ENCODE data around the gene BPHL. TPM values are rescaled to one million over a fixed set of nuclear protein-coding genes. Genes with fewer than 3 reads are reported as not detected.
A peak's percentile ranks its signal among the peaks of the same experiment; 100 is the strongest.

Gene BPHL
- total and polyA plus RNA-seq, 2 donors (not counting 1 experiment from before 2014, with no cell fraction given), result 10.3 to 14.3 TPM

GRCh38 chr6:3162067-3162497, 43.6 kb downstream of the BPHL start:
- H3K4me1 ChIP-seq (ENCODE audit: control insufficient read depth in 2 of 2, insufficient read depth in 2 of 2, low read length in 2 of 2), result peaks cover 10 to 18% of the 10 kb centered on the region in 2 donors
- H3K4me3 Mint-ChIP-seq, result peak overlapping the region; percentile 83
- no peaks in the 10 kb centered on the region for H3K79me2 ChIP-seq (ENCODE audit: control insufficient read depth, insufficient read depth, low read length)
- ATAC-seq (ENCODE audit: low read depth), result no peak
- ChIA-PET CTCF (interaction anchor here (0.8 to 3.0 kb wide), 8 partner anchors 9 to 570 kb away, joined by 3 to 19 read pairs (median 4); partner anchors contain the start of gene TUBB2B), POLR2A (interaction anchor here (0.5 to 1.3 kb wide), 3 partner anchors 66 to 667 kb away, joined by 3 to 4 read pairs (median 4); partner anchors contain the start of gene PSMG4)
- no peak for TF ChIP-seq EZH2 (IDR thresholded peaks at IDR 0.05; ENCODE audit: borderline replicate concordance, insufficient read depth, low read depth, low read length, poor library complexity, severe bottlenecking)
- TF ChIP-seq, protein P1, sequence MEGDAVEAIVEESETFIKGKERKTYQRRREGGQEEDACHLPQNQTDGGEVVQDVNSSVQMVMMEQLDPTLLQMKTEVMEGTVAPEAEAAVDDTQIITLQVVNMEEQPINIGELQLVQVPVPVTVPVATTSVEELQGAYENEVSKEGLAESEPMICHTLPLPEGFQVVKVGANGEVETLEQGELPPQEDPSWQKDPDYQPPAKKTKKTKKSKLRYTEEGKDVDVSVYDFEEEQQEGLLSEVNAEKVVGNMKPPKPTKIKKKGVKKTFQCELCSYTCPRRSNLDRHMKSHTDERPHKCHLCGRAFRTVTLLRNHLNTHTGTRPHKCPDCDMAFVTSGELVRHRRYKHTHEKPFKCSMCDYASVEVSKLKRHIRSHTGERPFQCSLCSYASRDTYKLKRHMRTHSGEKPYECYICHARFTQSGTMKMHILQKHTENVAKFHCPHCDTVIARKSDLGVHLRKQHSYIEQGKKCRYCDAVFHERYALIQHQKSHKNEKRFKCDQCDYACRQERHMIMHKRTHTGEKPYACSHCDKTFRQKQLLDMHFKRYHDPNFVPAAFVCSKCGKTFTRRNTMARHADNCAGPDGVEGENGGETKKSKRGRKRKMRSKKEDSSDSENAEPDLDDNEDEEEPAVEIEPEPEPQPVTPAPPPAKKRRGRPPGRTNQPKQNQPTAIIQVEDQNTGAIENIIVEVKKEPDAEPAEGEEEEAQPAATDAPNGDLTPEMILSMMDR (IDR thresholded peaks at IDR 0.05), result no peak
- no peaks in the 10 kb centered on the region for H3K9me3 Mint-ChIP-seq (ENCODE audit: insufficient read depth)
- H2AFZ ChIP-seq (ENCODE audit: insufficient read depth, low read depth, low read length, poor library complexity, severe bottlenecking), result peak overlapping the region; percentile 92
- peaks cover 4% of the 10 kb centered on the region for H3K27me3 Mint-ChIP-seq
- peaks cover 0 to 10% (median 0%) of the 10 kb centered on the region in 4 experiments for H3K27me3 ChIP-seq (replicated peaks in 1 of 4; ENCODE audit: control extremely low read depth in 1 of 4, control insufficient read depth in 3 of 4, insufficient read depth in 4 of 4, low read length in 3 of 4)
- WGBS (ENCODE audit: insufficient coverage), result 60% methylated on average over 2 of the region's 7 CpGs
- peak overlapping the region; percentile 28 for H3K27ac Mint-ChIP-seq
- peak overlapping the region; percentile 89 for H3K4me2 ChIP-seq (replicated peaks; ENCODE audit: low read depth, low read length, poor library complexity, severe bottlenecking)
- no peaks in the 10 kb centered on the region for H3K36me3 ChIP-seq (replicated peaks in 1 of 2; ENCODE audit: control extremely low read depth in 1 of 2, control insufficient read depth in 1 of 2, extremely low read depth in 1 of 2, insufficient read depth in 2 of 2, low read length in 1 of 2)
- DNase-seq, result no peak
- no peaks in the 10 kb centered on the region for H4K20me1 ChIP-seq (ENCODE audit: control insufficient read depth, insufficient read depth, low read length, poor library complexity, severe bottlenecking)
- peak overlapping the region in 2 of 5 experiments; percentile 71 to 80 for H3K4me3 ChIP-seq (ENCODE audit: control extremely low read depth in 1 of 5, extremely low read depth in 1 of 5, insufficient read depth in 1 of 5, low read depth in 2 of 5, low read length in 4 of 5)
- H3K27ac ChIP-seq (ENCODE audit: low read length in 2 of 2), result no peak overlapping the region
- peaks cover 24% of the 10 kb centered on the region for H3K4me1 Mint-ChIP-seq
- H3K9me3 ChIP-seq (ENCODE audit: control extremely low read depth in 1 of 3, control insufficient read depth in 2 of 3, insufficient read depth in 1 of 3, low read length in 2 of 3), result no peaks in the 10 kb centered on the region
- intact Hi-C loops (cut with micrococcal nuclease), result loop anchor here (1.0 to 5.0 kb wide), 5 partner anchors 36 to 975 kb away; partner anchors contain the start of gene SERPINB1
- H3K9ac ChIP-seq (ENCODE audit: low read length), result no peak overlapping the region
